Activated T-cell treated with anti-CD3 and anti-CD28 coated beads, Interleukin-2, amount 50 U/mL, for 24 hours (primary cell): ENCODE data around the gene RPH3AL.
A peak's percentile ranks its signal among the peaks of the same experiment; 100 is the strongest.
"Not testable (repeated sequence)": the region's sequence is repeated elsewhere in the genome, so short reads cannot be mapped to it uniquely, and the experiment has no call there.

ENCODE experiments used
- DNase-seq: peaks from one replicate; pipeline ENCODE4 v3.0.0-alpha.2; 2020
- H3K27ac Mint-ChIP-seq: 2 replicates; pipeline ENCODE4 v1.8.0; 2020; ENCODE audit warnings: mild to moderate bottlenecking, mixed read lengths
- H3K27me3 Mint-ChIP-seq: 2 replicates; pipeline ENCODE4 v1.8.0; 2020; ENCODE audit warnings: mixed read lengths
- H3K36me3 Mint-ChIP-seq: 2 replicates; pipeline ENCODE4 v1.8.0; 2020; ENCODE audit warnings: low read depth, mixed read lengths
- H3K4me1 Mint-ChIP-seq: 2 replicates; pipeline ENCODE4 v1.8.0; 2020; ENCODE audit warnings: low read depth, mixed read lengths
- H3K4me3 Mint-ChIP-seq: 2 replicates; pipeline ENCODE4 v1.8.0; 2020; ENCODE audit warnings: mild to moderate bottlenecking, moderate library complexity, mixed read lengths
- H3K9me3 Mint-ChIP-seq: 2 replicates; pipeline ENCODE4 v1.8.0; 2020; ENCODE audit warnings: mixed read lengths

RPH3AL gene

GRCh38 chr17:182050-182751, 170.4 kb downstream of the RPH3AL start:
- H3K27ac Mint-ChIP-seq = no peak overlapping the region
- no peaks in the 10 kb centered on the region for H3K36me3 Mint-ChIP-seq
- peaks cover 13% of the 10 kb centered on the region for H3K4me1 Mint-ChIP-seq
- peaks cover 62% of the 10 kb centered on the region for H3K27me3 Mint-ChIP-seq
- no peak for DNase-seq
- no peaks in the 10 kb centered on the region for H3K9me3 Mint-ChIP-seq
- H3K4me3 Mint-ChIP-seq = no peak overlapping the region

DNA sequence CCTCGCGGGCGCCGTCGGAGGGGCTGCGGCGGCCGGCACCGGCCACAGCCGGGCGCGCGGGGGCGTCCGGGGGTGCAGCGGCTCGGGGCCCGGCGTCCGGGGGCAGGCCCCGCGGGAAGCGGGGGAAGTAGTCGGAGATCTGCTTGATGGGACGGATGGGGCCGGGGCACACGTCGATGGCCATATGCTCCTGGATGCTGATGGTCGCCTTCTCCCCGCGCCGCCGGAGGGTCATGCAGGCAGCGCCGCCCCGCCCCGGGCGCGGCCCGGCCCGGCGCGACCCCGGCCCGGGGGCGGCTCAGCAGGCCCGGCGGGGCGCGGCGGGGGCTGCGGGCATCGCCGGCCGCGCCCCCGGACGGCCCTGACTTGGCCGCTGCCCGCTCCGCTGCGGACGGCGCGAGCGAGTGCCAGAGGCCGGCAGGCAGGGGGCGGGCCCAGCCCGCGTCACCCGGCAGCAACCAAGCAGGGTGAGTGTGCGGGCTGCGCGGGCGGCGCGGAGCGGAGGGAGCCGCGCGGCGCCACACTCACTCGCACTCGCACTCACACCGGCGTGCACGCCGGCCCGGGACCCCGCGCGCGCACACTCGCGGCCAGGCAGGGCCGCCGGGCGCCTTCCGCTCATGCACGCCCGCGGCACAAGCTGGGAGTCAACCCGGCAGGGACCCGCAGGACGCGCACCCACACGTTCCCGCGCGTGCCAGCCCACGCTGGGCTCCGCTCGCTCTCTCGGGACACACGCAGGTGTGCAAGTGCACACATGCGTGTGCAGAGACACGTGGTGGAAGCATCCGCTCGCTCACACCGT, 171.2 kb downstream of the RPH3AL start, which contains the start of gene DOC2B:
TSS of gene DOC2B (minus strand) at position 406 of the 805 bp plus-strand sequence. CDS start at position 235, 171 bp downstream.
- no peaks in the 10 kb centered on the region for H3K9me3 Mint-ChIP-seq
- H3K4me1 Mint-ChIP-seq = peaks cover 13% of the 10 kb centered on the region
- H3K27ac Mint-ChIP-seq = no peak within 1 kb of the TSS
- DNase-seq = no peak
- H3K4me3 Mint-ChIP-seq = no peak within 1 kb of the TSS
- peaks cover 63% of the 10 kb centered on the region for H3K27me3 Mint-ChIP-seq
- no peaks in the 10 kb centered on the region for H3K36me3 Mint-ChIP-seq

- Mint-ChIP-seq H3K27me3 (peaks cover 63% of the 10 kb centered on the region), H3K27ac (no peak overlapping the region), H3K36me3 (no peaks in the 10 kb centered on the region), H3K9me3 (no peaks in the 10 kb centered on the region), H3K4me3 (no peak overlapping the region), H3K4me1 (peaks cover 9% of the 10 kb centered on the region)
- no peak for DNase-seq
Measured at GRCh38 chr17:180381-181244, 172.0 kb downstream of the RPH3AL start.

- H3K27me3 Mint-ChIP-seq = peaks cover 62% of the 10 kb centered on the region
- no peaks in the 10 kb centered on the region for H3K36me3 Mint-ChIP-seq
- no peak overlapping the region for H3K4me3 Mint-ChIP-seq
- peaks cover 5% of the 10 kb centered on the region for H3K4me1 Mint-ChIP-seq
- no peak overlapping the region for H3K27ac Mint-ChIP-seq
- H3K9me3 Mint-ChIP-seq = no peaks in the 10 kb centered on the region
- DNase-seq = no peak
Measured at GRCh38 chr17:179781-180380, 172.7 kb downstream of the RPH3AL start.

DNA sequence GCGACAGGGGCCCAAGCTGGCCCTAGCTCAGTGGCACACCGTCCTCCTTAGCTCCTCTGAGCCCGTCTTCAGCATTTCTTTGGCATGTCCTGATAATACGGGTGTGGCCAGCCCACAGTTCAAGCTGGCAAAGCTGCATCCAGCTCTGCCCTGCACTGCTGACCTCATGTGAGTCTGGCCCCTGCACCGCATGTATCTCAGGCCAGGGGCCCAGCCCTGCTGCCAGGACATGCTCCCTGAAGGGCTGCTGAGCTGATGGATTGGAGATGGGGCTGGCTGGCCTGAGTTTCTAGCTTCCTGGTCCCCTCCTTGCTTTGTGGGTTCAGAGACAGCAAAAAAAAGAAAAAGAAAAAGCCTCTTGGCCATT, 173.6 kb downstream of the RPH3AL start:
- H3K4me1 Mint-ChIP-seq = peaks cover 5% of the 10 kb centered on the region
- H3K9me3 Mint-ChIP-seq = no peaks in the 10 kb centered on the region
- H3K27ac Mint-ChIP-seq = no peak overlapping the region
- peaks cover 54% of the 10 kb centered on the region for H3K27me3 Mint-ChIP-seq
- no peak overlapping the region for H3K4me3 Mint-ChIP-seq
- no peak for DNase-seq
- H3K36me3 Mint-ChIP-seq = no peaks in the 10 kb centered on the region

DNA sequence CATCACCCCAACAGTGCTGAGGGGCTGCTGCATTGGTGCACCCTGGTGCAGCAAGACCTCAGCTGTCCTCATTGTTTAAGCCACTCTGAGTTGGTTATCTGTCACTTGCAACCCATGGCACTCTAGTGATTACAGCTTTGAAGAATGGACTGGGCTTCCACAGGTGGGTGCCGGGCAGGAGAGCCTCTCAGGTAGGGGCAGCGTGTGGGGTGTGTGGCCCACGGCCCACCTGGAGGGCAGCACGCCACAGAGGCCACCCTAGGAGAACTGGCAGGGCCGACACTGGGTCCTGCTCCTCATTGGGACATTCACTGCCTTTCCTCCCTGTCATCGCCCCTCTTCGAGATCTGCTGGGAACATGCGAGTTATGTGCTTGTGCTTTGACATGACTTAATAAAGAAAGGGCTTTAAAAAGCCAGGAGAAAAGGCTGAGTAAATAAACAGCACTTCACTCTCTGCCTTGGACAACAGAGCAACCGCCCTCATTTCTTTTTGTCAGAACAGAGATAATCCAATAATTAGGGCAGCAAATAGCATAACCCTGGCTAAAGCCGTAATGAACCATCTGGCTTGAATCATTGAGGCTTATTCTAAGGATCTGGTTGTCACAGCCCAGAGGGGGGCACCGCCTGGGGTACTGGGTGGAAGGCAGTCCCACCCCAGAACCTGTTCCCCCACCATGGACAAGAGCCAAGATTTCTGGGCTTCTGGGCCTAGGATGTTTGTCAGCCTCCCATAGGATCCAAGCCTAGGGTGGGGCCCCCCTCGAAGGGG, 174.1 kb downstream of the RPH3AL start:
- Mint-ChIP-seq H3K4me3 (no peak overlapping the region), H3K36me3 (no peaks in the 10 kb centered on the region), H3K4me1 (peaks cover 5% of the 10 kb centered on the region), H3K27ac (no peak overlapping the region), H3K9me3 (no peaks in the 10 kb centered on the region), H3K27me3 (peaks cover 48% of the 10 kb centered on the region)
- no peak for DNase-seq

DNA sequence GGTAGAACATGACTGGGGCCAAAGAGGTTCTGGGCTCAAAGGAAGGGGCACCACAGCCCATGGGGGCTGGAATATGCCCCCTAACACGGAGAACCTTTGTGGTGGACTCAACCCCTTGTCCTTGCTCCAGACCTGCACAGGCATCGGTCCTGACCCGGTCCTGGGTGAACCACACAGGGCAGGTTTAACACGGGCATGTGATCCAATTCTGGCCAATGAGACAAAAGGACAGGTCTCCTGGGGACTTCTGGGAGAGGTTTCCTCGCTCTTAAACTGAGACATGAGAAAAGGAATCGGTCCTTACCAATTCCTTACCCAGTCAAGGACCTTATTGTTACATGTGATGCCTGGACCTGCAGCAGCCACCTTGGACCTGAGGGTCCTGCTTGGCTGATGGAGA, 174.8 kb downstream of the RPH3AL start:
- no peak overlapping the region for H3K27ac Mint-ChIP-seq
- H3K4me3 Mint-ChIP-seq = no peak overlapping the region
- no peaks in the 10 kb centered on the region for H3K9me3 Mint-ChIP-seq
- peaks cover 5% of the 10 kb centered on the region for H3K4me1 Mint-ChIP-seq
- H3K27me3 Mint-ChIP-seq = peaks cover 41% of the 10 kb centered on the region
- no peak for DNase-seq
- H3K36me3 Mint-ChIP-seq = no peaks in the 10 kb centered on the region

- DNase-seq = no peak
- H3K36me3 Mint-ChIP-seq = no peaks in the 10 kb centered on the region
- peaks cover 35% of the 10 kb centered on the region for H3K27me3 Mint-ChIP-seq
- H3K9me3 Mint-ChIP-seq = no peaks in the 10 kb centered on the region
- no peak overlapping the region for H3K4me3 Mint-ChIP-seq
- no peak overlapping the region for H3K27ac Mint-ChIP-seq
- H3K4me1 Mint-ChIP-seq = peaks cover 4% of the 10 kb centered on the region
Measured at GRCh38 chr17:177155-177554, 175.5 kb downstream of the RPH3AL start.

GRCh38 chr17:173166-173911, 179.3 kb downstream of the RPH3AL start:
- peaks cover 5% of the 10 kb centered on the region for H3K4me1 Mint-ChIP-seq
- H3K27ac Mint-ChIP-seq = no peak overlapping the region
- H3K9me3 Mint-ChIP-seq = no peaks in the 10 kb centered on the region

GRCh38 chr17:172401-172800, 180.2 kb downstream of the RPH3AL start:
- Mint-ChIP-seq H3K27me3 (peaks cover 8% of the 10 kb centered on the region), H3K36me3 (no peaks in the 10 kb centered on the region), H3K4me3 (no peak overlapping the region), H3K9me3 (no peaks in the 10 kb centered on the region), H3K27ac (no peak overlapping the region), H3K4me1 (peaks cover 5% of the 10 kb centered on the region)
- DNase-seq = no peak

More at GRCh38 chr17:173166-173911, 179.3 kb downstream of the RPH3AL start:
- DNase-seq = no peak
- Mint-ChIP-seq H3K4me3 (no peak overlapping the region), H3K36me3 (no peaks in the 10 kb centered on the region), H3K27me3 (peaks cover 18% of the 10 kb centered on the region)

GRCh38 chr17:171871-172270, 180.7 kb downstream of the RPH3AL start:
- no peak overlapping the region for H3K4me3 Mint-ChIP-seq

GRCh38 chr17:170130-170670, 182.4 kb downstream of the RPH3AL start:
- Mint-ChIP-seq H3K36me3 (no peaks in the 10 kb centered on the region), H3K4me3 (no peak overlapping the region), H3K4me1 (peaks cover 5% of the 10 kb centered on the region), H3K9me3 (no peaks in the 10 kb centered on the region), H3K27me3 (peaks cover 5% of the 10 kb centered on the region), H3K27ac (no peak overlapping the region)
- DNase-seq = no peak

More at GRCh38 chr17:171871-172270, 180.7 kb downstream of the RPH3AL start:
- peaks cover 5% of the 10 kb centered on the region for H3K27me3 Mint-ChIP-seq
- peaks cover 5% of the 10 kb centered on the region for H3K4me1 Mint-ChIP-seq
- no peak overlapping the region for H3K27ac Mint-ChIP-seq
- no peak for DNase-seq
- H3K36me3 Mint-ChIP-seq = no peaks in the 10 kb centered on the region
- H3K9me3 Mint-ChIP-seq = no peaks in the 10 kb centered on the region

GRCh38 chr17:168614-169013, 184.0 kb downstream of the RPH3AL start:
- not testable (repeated sequence) for H3K36me3 Mint-ChIP-seq, H3K4me1 Mint-ChIP-seq, H3K9me3 Mint-ChIP-seq, DNase-seq, H3K4me3 Mint-ChIP-seq, H3K27me3 Mint-ChIP-seq
- H3K27ac Mint-ChIP-seq = peak overlapping the region; percentile 55
